ENCODE measurements around the gene RFXANK. TPM values are rescaled to one million over a fixed set of nuclear protein-coding genes. Genes with fewer than 3 reads are reported as not detected.
A peak's percentile ranks its signal among the peaks of the same experiment; 100 is the strongest.

Gene RFXANK
- total and polyA plus RNA-seq, 2 experiments from 2014 or later, result 44.7 to 88.3 TPM

GRCh38 chr19:19165396-19165795 is 26.7 kb upstream of the RFXANK start:
- no peaks in the 10 kb centered on the region for H3K27me3 ChIP-seq
- H3K9me2 ChIP-seq (replicated peaks; ENCODE audit: insufficient read depth), result no peaks in the 10 kb centered on the region
- no peak overlapping the region for H2AFZ ChIP-seq
- no peak overlapping the region for H3K27ac ChIP-seq
- no peak overlapping the region for H3K4me3 ChIP-seq
- H3K4me1 ChIP-seq (ENCODE audit: insufficient read depth), result no peaks in the 10 kb centered on the region
- no peak for DNase-seq (ENCODE audit: low spot score)
- no peak for TF ChIP-seq EZH2 (IDR thresholded peaks at IDR 0.05; ENCODE audit: borderline replicate concordance)
- TF ChIP-seq CTCF (IDR thresholded peaks at IDR 0.05; ENCODE audit: poor library complexity), result no peak
- TF ChIP-seq EZH2phosphoT487 (IDR thresholded peaks at IDR 0.05; ENCODE audit: low read depth, severe bottlenecking, unreplicated experiment), result no peak
- H3K4me2 ChIP-seq, result no peak overlapping the region
- no peaks in the 10 kb centered on the region for H4K20me1 ChIP-seq (ENCODE audit: insufficient read depth, poor library complexity, severe bottlenecking)
- WGBS (ENCODE audit: low lambda C conversion rate, missing lambda C conversion rate), result 100% methylated on average over 1 of the region's 1 CpG
- no peaks in the 10 kb centered on the region for H3K9me3 ChIP-seq (ENCODE audit: low read depth)
- H3K79me2 ChIP-seq, result no peaks in the 10 kb centered on the region
- H3K36me3 ChIP-seq (replicated peaks; ENCODE audit: insufficient read depth, low read depth), result no peaks in the 10 kb centered on the region

- DNase-seq (ENCODE audit: low spot score), result no peak
Observed at GRCh38 chr19:19167612-19168011, 24.4 kb upstream of the RFXANK start.

GRCh38 chr19:19169236-19170052 is 22.6 kb upstream of the RFXANK start:
- DNase-seq (ENCODE audit: low spot score), result no peak
- no peak overlapping the region for H2AFZ ChIP-seq
- no peaks in the 10 kb centered on the region for H3K27me3 ChIP-seq
- 84% methylated on average over 9 of the region's 9 CpGs for WGBS (ENCODE audit: low lambda C conversion rate, missing lambda C conversion rate)
- no peak overlapping the region for H3K27ac ChIP-seq
- H4K20me1 ChIP-seq (ENCODE audit: insufficient read depth, poor library complexity, severe bottlenecking), result no peaks in the 10 kb centered on the region
- no peaks in the 10 kb centered on the region for H3K36me3 ChIP-seq (replicated peaks; ENCODE audit: insufficient read depth, low read depth)
- H3K4me2 ChIP-seq, result peak overlapping the region; percentile 86
- TF ChIP-seq CTCF (IDR thresholded peaks at IDR 0.05; ENCODE audit: poor library complexity) (no peak), EZH2 (IDR thresholded peaks at IDR 0.05; ENCODE audit: borderline replicate concordance) (no peak), EZH2phosphoT487 (IDR thresholded peaks at IDR 0.05; ENCODE audit: low read depth, severe bottlenecking, unreplicated experiment) (no peak)
- H3K4me1 ChIP-seq (ENCODE audit: insufficient read depth), result peaks cover 10% of the 10 kb centered on the region
- no peaks in the 10 kb centered on the region for H3K9me3 ChIP-seq (ENCODE audit: low read depth)
- no peaks in the 10 kb centered on the region for H3K9me2 ChIP-seq (replicated peaks; ENCODE audit: insufficient read depth)
- no peaks in the 10 kb centered on the region for H3K79me2 ChIP-seq
- H3K4me3 ChIP-seq, result no peak overlapping the region

More at GRCh38 chr19:19167612-19168011, 24.4 kb upstream of the RFXANK start:
- no peaks in the 10 kb centered on the region for H3K27me3 ChIP-seq
- H3K9me2 ChIP-seq (replicated peaks; ENCODE audit: insufficient read depth), result no peaks in the 10 kb centered on the region
- H2AFZ ChIP-seq, result no peak overlapping the region
- peaks cover 10% of the 10 kb centered on the region for H3K4me1 ChIP-seq (ENCODE audit: insufficient read depth)
- WGBS (ENCODE audit: low lambda C conversion rate, missing lambda C conversion rate), result 85% methylated on average over 3 of the region's 3 CpGs
- no peak overlapping the region for H3K4me2 ChIP-seq
- no peak overlapping the region for H3K27ac ChIP-seq
- TF ChIP-seq CTCF (IDR thresholded peaks at IDR 0.05; ENCODE audit: poor library complexity), result no peak
- TF ChIP-seq EZH2phosphoT487 (IDR thresholded peaks at IDR 0.05; ENCODE audit: low read depth, severe bottlenecking, unreplicated experiment), result no peak
- TF ChIP-seq EZH2 (IDR thresholded peaks at IDR 0.05; ENCODE audit: borderline replicate concordance), result no peak
- H3K9me3 ChIP-seq (ENCODE audit: low read depth), result no peaks in the 10 kb centered on the region
- H4K20me1 ChIP-seq (ENCODE audit: insufficient read depth, poor library complexity, severe bottlenecking), result no peaks in the 10 kb centered on the region
- H3K4me3 ChIP-seq, result no peak overlapping the region
- no peaks in the 10 kb centered on the region for H3K79me2 ChIP-seq
- H3K36me3 ChIP-seq (replicated peaks; ENCODE audit: insufficient read depth, low read depth), result no peaks in the 10 kb centered on the region
